Measurements from ENCODE around the gene DGUOK.
A peak's percentile ranks its signal among the peaks of the same experiment; 100 is the strongest.

Gene DGUOK

GRCh38 chr2:73944714-73945113, 18.0 kb downstream of the DGUOK start:
- no peak for DNase-seq
- Mint-ChIP-seq H3K27me3 (no peaks in the 10 kb centered on the region), H3K36me3 (ENCODE audit: low read depth) (peaks cover 91% of the 10 kb centered on the region), H3K9me3 (no peaks in the 10 kb centered on the region), H3K4me1 (ENCODE audit: low read depth) (peaks cover 88% of the 10 kb centered on the region), H3K4me3 (peak overlapping the region; percentile 26), H3K27ac (peak overlapping the region; percentile 48)

GRCh38 chr2:73946215-73946614, 19.5 kb downstream of the DGUOK start:
- Mint-ChIP-seq H3K27me3 (no peaks in the 10 kb centered on the region), H3K4me3 (no peak overlapping the region), H3K27ac (peak overlapping the region; percentile 34), H3K4me1 (ENCODE audit: low read depth) (peaks cover 88% of the 10 kb centered on the region), H3K9me3 (no peaks in the 10 kb centered on the region), H3K36me3 (ENCODE audit: low read depth) (peaks cover 91% of the 10 kb centered on the region)
- DNase-seq, result no peak

GRCh38 chr2:73946666-73947065, 20.0 kb downstream of the DGUOK start:
- peak overlapping the region; percentile 60 for H3K27ac Mint-ChIP-seq
- H3K27me3 Mint-ChIP-seq, result no peaks in the 10 kb centered on the region
- no peaks in the 10 kb centered on the region for H3K9me3 Mint-ChIP-seq
- H3K36me3 Mint-ChIP-seq (ENCODE audit: low read depth), result peaks cover 93% of the 10 kb centered on the region
- DNase-seq, result no peak
- H3K4me3 Mint-ChIP-seq, result no peak overlapping the region
- peaks cover 90% of the 10 kb centered on the region for H3K4me1 Mint-ChIP-seq (ENCODE audit: low read depth)

- peaks cover 94% of the 10 kb centered on the region for H3K4me1 Mint-ChIP-seq (ENCODE audit: low read depth)
- H3K27ac Mint-ChIP-seq, result peak overlapping the region; percentile 0
- no peaks in the 10 kb centered on the region for H3K27me3 Mint-ChIP-seq
- H3K36me3 Mint-ChIP-seq (ENCODE audit: low read depth), result peaks cover 94% of the 10 kb centered on the region
- H3K9me3 Mint-ChIP-seq, result no peaks in the 10 kb centered on the region
- no peak overlapping the region for H3K4me3 Mint-ChIP-seq
- DNase-seq, result no peak
Observed at GRCh38 chr2:73947412-73948018, 20.8 kb downstream of the DGUOK start.

DNA sequence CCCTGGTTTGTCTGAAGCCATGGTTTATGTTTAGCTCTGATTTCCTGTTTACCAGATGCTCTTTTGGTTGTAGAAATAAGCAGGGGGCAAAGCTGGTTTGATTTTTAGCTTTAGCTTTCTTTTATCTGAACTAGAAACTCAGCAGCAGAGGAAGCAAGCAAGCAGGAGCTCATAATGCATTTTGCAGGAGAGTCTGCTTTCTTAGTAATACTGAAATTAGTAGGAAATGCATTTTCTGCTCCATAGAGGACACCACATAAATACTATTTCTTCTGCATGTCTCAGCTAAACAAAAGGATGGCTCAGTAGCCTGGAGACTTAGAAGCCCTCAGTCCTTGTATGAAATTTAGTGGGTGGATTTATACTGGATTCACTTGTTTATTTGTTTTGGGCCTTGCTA, 23.1 kb downstream of the DGUOK start:
- H3K4me1 Mint-ChIP-seq (ENCODE audit: low read depth), result peaks cover 82% of the 10 kb centered on the region
- H3K27ac Mint-ChIP-seq, result peak overlapping the region; percentile 34
- peaks cover 90% of the 10 kb centered on the region for H3K36me3 Mint-ChIP-seq (ENCODE audit: low read depth)

GRCh38 chr2:73952499-73953446, 26.1 kb downstream of the DGUOK start:
- peaks cover 87% of the 10 kb centered on the region for H3K36me3 Mint-ChIP-seq (ENCODE audit: low read depth)
- peak overlapping the region; percentile 60 for H3K27ac Mint-ChIP-seq
- H3K4me3 Mint-ChIP-seq, result no peak overlapping the region
- DNase-seq, result no peak
- peaks cover 64% of the 10 kb centered on the region for H3K4me1 Mint-ChIP-seq (ENCODE audit: low read depth)
- H3K9me3 Mint-ChIP-seq, result no peaks in the 10 kb centered on the region
- no peaks in the 10 kb centered on the region for H3K27me3 Mint-ChIP-seq

More for the DNA sequence above, 23.1 kb downstream of the DGUOK start:
- no peak for DNase-seq
- Mint-ChIP-seq H3K27me3 (no peaks in the 10 kb centered on the region), H3K9me3 (no peaks in the 10 kb centered on the region), H3K4me3 (no peak overlapping the region)

DNA sequence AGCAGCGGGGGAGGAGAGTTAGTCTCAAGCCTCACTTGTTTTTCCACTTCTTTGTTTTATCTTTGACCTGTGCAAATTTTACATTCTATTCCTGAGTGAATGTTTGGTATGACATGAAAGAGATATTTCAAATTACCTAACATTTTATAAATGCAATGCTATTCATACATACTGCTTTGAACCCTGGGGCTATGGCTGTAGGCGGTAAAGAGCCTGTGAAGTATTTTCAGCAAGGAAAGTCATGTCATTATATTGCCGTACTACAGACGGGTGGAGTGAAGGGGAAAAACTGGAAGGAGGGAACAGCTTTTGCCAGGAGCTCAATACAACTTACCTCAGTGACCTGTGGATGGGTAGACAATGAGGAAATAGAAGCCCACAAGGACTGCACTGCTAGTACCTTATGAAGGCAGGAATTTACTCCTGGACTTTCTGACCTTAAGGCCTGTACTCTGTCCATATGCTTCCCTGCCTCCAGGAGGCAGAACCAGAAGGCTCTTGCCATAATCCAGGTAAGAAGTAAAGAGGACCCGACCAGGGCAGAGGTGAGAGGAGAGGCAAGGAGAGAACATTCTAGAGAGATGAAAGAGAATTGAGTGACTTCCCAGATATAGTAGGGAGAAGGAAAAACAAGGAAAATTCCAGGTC, 29.7 kb downstream of the DGUOK start:
- no peak for DNase-seq
- peaks cover 79% of the 10 kb centered on the region for H3K36me3 Mint-ChIP-seq (ENCODE audit: low read depth)
- peaks cover 39% of the 10 kb centered on the region for H3K4me1 Mint-ChIP-seq (ENCODE audit: low read depth)
- H3K9me3 Mint-ChIP-seq, result no peaks in the 10 kb centered on the region
- no peak overlapping the region for H3K4me3 Mint-ChIP-seq
- H3K27ac Mint-ChIP-seq, result no peak overlapping the region
- no peaks in the 10 kb centered on the region for H3K27me3 Mint-ChIP-seq

DNA sequence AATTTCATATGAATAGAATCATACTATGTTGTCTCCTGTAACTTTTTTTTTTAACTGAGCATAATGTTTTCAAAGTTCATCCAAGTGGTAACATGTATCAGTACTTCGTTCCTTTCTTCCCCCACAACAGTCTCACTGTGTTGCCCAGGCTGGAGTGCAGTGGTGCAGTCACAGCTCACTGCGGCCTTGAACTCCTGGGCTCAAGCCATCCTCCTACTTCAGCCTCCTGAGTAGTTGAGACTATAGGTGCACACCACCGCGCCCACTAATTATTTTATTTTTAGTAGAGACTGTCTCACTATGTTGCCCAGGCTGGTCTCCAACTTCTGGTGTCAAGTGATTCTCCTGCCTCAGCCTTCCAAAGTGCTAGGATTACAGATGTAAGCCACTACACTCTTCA, 34.6 kb downstream of the DGUOK start:
- Mint-ChIP-seq H3K27ac (no peak overlapping the region), H3K4me3 (no peak overlapping the region), H3K9me3 (peaks cover 7% of the 10 kb centered on the region), H3K36me3 (ENCODE audit: low read depth) (peaks cover 53% of the 10 kb centered on the region), H3K4me1 (ENCODE audit: low read depth) (peaks cover 52% of the 10 kb centered on the region), H3K27me3 (no peaks in the 10 kb centered on the region)
- no peak for DNase-seq

DNA sequence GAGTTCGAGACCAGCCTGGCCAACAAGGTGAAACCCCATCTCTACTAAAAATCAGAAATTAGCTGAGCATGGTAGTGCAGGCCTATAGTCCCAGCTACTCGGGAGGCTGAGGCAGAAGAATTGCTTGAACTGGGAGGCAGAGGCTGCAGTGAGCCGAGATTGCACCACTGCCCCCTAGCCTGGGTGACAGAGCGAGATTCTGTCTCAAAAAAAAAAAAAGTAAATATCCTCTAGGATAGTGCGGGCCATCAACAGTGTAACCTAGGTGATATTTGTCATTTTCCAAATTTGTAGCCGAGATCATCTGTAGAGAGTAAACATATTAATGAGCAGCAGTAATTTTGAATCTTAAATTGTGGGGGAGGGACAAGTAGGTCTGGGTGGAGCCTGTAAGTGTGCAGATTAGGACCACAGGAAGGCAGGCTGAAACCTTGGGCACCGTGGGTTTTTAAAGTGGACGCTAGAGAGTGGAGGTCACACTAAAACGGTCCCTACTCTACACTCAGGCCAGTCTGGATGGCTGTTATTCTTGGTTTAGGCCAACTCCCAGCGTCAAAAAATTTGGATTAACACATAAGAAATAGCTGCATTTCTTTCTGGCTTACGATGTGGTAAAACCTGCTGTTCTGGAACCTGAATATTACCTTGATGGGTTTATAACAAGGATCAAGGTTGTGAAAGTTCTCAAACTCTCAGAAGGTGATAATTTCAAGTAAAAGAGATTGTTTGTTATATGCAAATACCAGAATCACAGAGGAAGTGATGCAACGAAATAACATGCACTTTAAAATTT, 35.3 kb downstream of the DGUOK start:
- peaks cover 45% of the 10 kb centered on the region for H3K36me3 Mint-ChIP-seq (ENCODE audit: low read depth)
- no peak overlapping the region for H3K4me3 Mint-ChIP-seq
- H3K4me1 Mint-ChIP-seq (ENCODE audit: low read depth), result peaks cover 48% of the 10 kb centered on the region
- H3K27me3 Mint-ChIP-seq, result no peaks in the 10 kb centered on the region
- H3K9me3 Mint-ChIP-seq, result peaks cover 7% of the 10 kb centered on the region
- no peak for DNase-seq
- H3K27ac Mint-ChIP-seq, result no peak overlapping the region

- Mint-ChIP-seq H3K27ac (peak overlapping the region; percentile 95), H3K4me3 (no peak overlapping the region), H3K9me3 (peaks cover 7% of the 10 kb centered on the region), H3K36me3 (ENCODE audit: low read depth) (peaks cover 41% of the 10 kb centered on the region), H3K27me3 (no peaks in the 10 kb centered on the region), H3K4me1 (ENCODE audit: low read depth) (peaks cover 48% of the 10 kb centered on the region)
- no peak for DNase-seq
Observed at GRCh38 chr2:73962798-73963197, 36.1 kb downstream of the DGUOK start.

GRCh38 chr2:73963385-73964120, 36.9 kb downstream of the DGUOK start:
- Mint-ChIP-seq H3K9me3 (peaks cover 7% of the 10 kb centered on the region), H3K4me3 (peak overlapping the region; percentile 57), H3K4me1 (ENCODE audit: low read depth) (peaks cover 47% of the 10 kb centered on the region), H3K27me3 (no peaks in the 10 kb centered on the region), H3K36me3 (ENCODE audit: low read depth) (peaks cover 33% of the 10 kb centered on the region), H3K27ac (peak overlapping the region; percentile 95)
- DNase-seq, result peak; percentile 62

DNA sequence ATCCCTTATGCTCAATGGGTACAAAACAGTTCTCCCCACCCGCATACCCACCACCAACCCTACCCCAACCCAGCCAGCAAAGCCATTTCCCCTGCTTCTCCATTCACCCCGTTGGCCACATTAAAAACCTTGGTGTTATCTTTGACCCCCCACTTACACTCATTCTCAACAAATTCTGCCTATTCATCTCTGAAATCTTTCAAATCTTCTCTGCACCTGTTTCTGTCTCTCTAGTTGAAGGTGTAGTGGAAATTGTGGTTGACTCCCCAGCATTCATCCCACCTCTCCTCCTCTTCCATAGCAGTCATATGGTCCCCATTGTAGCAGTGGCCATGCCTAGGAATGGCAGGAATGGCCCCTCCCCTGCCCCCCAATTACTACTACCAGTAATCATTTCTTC, 37.5 kb downstream of the DGUOK start:
- no peak for DNase-seq
- peak overlapping the region; percentile 57 for H3K4me3 Mint-ChIP-seq
- peaks cover 7% of the 10 kb centered on the region for H3K9me3 Mint-ChIP-seq
- peaks cover 45% of the 10 kb centered on the region for H3K4me1 Mint-ChIP-seq (ENCODE audit: low read depth)
- peak overlapping the region; percentile 95 for H3K27ac Mint-ChIP-seq
- H3K27me3 Mint-ChIP-seq, result no peaks in the 10 kb centered on the region
- H3K36me3 Mint-ChIP-seq (ENCODE audit: low read depth), result peaks cover 27% of the 10 kb centered on the region

DNA sequence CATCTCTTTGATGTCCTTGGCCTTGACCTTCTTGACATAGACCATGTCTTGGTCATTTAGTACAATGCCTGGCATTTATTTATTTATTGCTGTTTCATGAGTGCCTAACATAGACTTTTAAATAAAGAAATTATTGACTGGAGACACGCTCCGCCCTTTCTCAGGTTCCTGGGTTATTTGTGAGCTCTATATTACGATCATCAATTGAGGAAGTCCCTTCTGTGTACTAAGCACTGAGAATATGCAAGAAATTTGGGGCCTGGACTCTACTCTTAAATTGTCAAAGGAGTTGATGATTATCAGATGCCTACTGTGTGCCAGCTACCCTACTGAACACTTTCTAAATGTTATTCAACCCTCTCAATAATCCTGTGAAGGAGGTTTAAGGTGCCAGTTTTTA, 38.4 kb downstream of the DGUOK start:
- Mint-ChIP-seq H3K4me3 (no peak overlapping the region), H3K27me3 (no peaks in the 10 kb centered on the region), H3K36me3 (ENCODE audit: low read depth) (peaks cover 19% of the 10 kb centered on the region), H3K4me1 (ENCODE audit: low read depth) (peaks cover 53% of the 10 kb centered on the region), H3K27ac (peak overlapping the region; percentile 95), H3K9me3 (peaks cover 7% of the 10 kb centered on the region)
- no peak for DNase-seq
